OCI-LY7 (cell line): ENCODE results near the gene THSD7A. TPM values are rescaled to one million over a fixed set of nuclear protein-coding genes. Genes with fewer than 3 reads are reported as not detected.

Experiments used
- BruUV-seq: library from RNA; stranded (reverse); fragments of 400-500 nt; replicated peaks from 2 replicates; lab custom pipeline; 2021; lab: Mats Ljungman, UMichigan
- CTCF ChIA-PET: fragments of 300-600 bp; sonication (Branson Sonifier 250); formaldehyde crosslinking; loops from one replicate; lab custom pipeline; 2022; ENCODE audit warnings: antibody characterized with exemption; ENCODE audit not compliant: unreplicated experiment; lab: Charles Lee
- POLR2A ChIA-PET: fragments of 300-600 bp; sonication (Branson Sonifier 250); formaldehyde crosslinking; loops from one replicate; lab custom pipeline; 2022; ENCODE audit warnings: antibody characterized with exemption; lab: Charles Lee
- DNase-seq: peaks from one replicate; pipeline ENCODE4 v3.0.0-alpha.2; 2015; ENCODE audit warnings: low spot score
- H2AFZ ChIP-seq: fragments of 200-600 bp; sonication (generic), shearing (Covaris generic); 2 replicates; pipeline ENCODE4 v1.6.1; 2014; ENCODE audit warnings: mild to moderate bottlenecking, antibody characterized with exemption, low read length, moderate library complexity
- H3K27ac ChIP-seq: fragments of 200-600 bp; sonication (generic); 2 replicates; pipeline ENCODE4 v1.5.1; 2014; ENCODE audit warnings: mixed run types, low read depth, mild to moderate bottlenecking, moderate library complexity, low read length, inconsistent platforms; ENCODE audit not compliant: poor library complexity, severe bottlenecking
- H3K36me3 ChIP-seq: fragments of 200-600 bp; sonication (generic); 2 replicates; pipeline ENCODE4 v1.6.1; 2014; ENCODE audit warnings: mild to moderate bottlenecking, antibody characterized with exemption, low read length, moderate library complexity, mixed read lengths; ENCODE audit not compliant: insufficient read depth
- H3K4me1 ChIP-seq: fragments of 200-600 bp; sonication (generic); 2 replicates; pipeline ENCODE4 v1.5.1; 2014; ENCODE audit warnings: mild to moderate bottlenecking, low read length; ENCODE audit not compliant: insufficient read depth, poor library complexity, severe bottlenecking
- H3K4me2 ChIP-seq: fragments of 200-600 bp; sonication (generic); 2 replicates; pipeline ENCODE4 v1.6.1; 2014; ENCODE audit warnings: mild to moderate bottlenecking, low read length
- H3K4me3 ChIP-seq: fragments of 200-600 bp; sonication (generic); 2 replicates; pipeline ENCODE4 v1.5.1; 2014; ENCODE audit warnings: mild to moderate bottlenecking, low read depth, low read length; ENCODE audit not compliant: poor library complexity, severe bottlenecking
- H3K79me2 ChIP-seq: fragments of 200-600 bp; sonication (generic); 2 replicates; pipeline ENCODE4 v1.6.1; 2016; ENCODE audit warnings: low read depth, mild to moderate bottlenecking, low read length, moderate library complexity, mixed read lengths; ENCODE audit not compliant: insufficient read depth
- H3K9me2 ChIP-seq: fragments of 200-600 bp; sonication (generic); 2 replicates; pipeline ENCODE4 v1.6.1; 2016; ENCODE audit warnings: mild to moderate bottlenecking, low read length, mixed read lengths; ENCODE audit not compliant: insufficient read depth
- H3K9me3 ChIP-seq: fragments of 200-600 bp; sonication (generic); 2 replicates; pipeline ENCODE4 v1.6.1; 2014; ENCODE audit warnings: mild to moderate bottlenecking, mixed run types, low read length, mixed read lengths
- H4K20me1 ChIP-seq: fragments of 200-600 bp; sonication (generic); 2 replicates; pipeline ENCODE4 v1.6.1; 2014; ENCODE audit warnings: mild to moderate bottlenecking, antibody characterized with exemption, low read length, moderate library complexity, mixed read lengths; ENCODE audit not compliant: insufficient read depth
- EZH2phosphoT487 ChIP-seq: fragments of 200-600 bp; sonication (generic); IDR thresholded peaks from 2 replicates; pipeline ENCODE4 v1.6.1; 2018; ENCODE audit warnings: low read depth, borderline replicate concordance, mild to moderate bottlenecking, mixed run types, antibody characterized with exemption, low read length, moderate library complexity, mixed read lengths
- intact Hi-C: fragments of 100-400 bp; cut with micrococcal nuclease; formaldehyde crosslinking; loops from one replicate; pipeline ENCODE4 v1.10.0; 2022; ENCODE audit not compliant: unreplicated experiment
- total RNA-seq, 2 experiments: library from RNA; depleted of rRNA in 1 of 2; stranded (reverse); fragments of >200 nt in 1 of 2; shearing (Covaris generic) in 1 of 2; gene quantifications; 2 replicates each; pipeline ENCODE4 v1.2.3, GENCODE V29; 2014 to 2022
- TF ChIP-seq, protein P1 (sequence below): fragments of 200-600 bp; sonication (generic); conservative IDR thresholded peaks from 2 replicates; pipeline ENCODE4 v1.5.1; 2014; ENCODE audit warnings: mild to moderate bottlenecking, antibody characterized with exemption, low read length, moderate library complexity, mixed read lengths

THSD7A gene
- total RNA-seq, 2 experiments from 2014 or later = 0.13 TPM; not detected in 1

DNA sequence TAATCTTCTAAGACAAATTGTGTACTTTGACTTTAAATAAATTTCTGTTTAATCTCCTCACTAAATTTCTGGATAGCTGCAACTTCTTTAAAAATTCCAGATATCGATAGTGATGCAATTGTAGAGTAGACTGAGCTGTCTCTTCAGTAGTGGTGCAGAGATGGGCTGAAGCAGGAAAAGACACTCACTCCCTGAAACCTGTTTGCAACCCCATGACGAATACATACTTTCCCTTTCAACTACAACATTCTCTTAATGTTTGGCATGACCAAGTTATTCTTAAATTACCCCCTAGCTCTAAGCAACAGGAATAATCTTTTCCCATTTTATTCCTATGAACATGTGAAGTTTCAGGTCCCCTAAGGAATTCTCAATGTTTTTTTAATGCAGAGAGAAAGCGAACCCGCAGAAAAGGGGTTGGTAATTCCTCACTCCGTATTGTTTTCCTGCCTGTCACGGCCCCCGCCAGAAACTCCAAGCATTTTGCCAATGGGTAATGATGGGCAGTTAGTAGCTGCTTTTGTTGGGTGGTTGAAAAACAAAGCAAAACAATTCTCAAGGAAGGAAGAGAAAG is 1.3 kb downstream of the THSD7A start:
- H3K4me3 ChIP-seq = no peak overlapping the region
- H3K9me2 ChIP-seq = no peaks in the 10 kb centered on the region
- CTCF ChIA-PET = no interaction called here
- BruUV-seq = no TSS peak
- H2AFZ ChIP-seq = no peak overlapping the region
- no peaks in the 10 kb centered on the region for H3K79me2 ChIP-seq
- no peaks in the 10 kb centered on the region for H4K20me1 ChIP-seq
- no peaks in the 10 kb centered on the region for H3K4me1 ChIP-seq
- intact Hi-C loops = no loop called here
- DNase-seq = no peak
- TF ChIP-seq, protein P1, sequence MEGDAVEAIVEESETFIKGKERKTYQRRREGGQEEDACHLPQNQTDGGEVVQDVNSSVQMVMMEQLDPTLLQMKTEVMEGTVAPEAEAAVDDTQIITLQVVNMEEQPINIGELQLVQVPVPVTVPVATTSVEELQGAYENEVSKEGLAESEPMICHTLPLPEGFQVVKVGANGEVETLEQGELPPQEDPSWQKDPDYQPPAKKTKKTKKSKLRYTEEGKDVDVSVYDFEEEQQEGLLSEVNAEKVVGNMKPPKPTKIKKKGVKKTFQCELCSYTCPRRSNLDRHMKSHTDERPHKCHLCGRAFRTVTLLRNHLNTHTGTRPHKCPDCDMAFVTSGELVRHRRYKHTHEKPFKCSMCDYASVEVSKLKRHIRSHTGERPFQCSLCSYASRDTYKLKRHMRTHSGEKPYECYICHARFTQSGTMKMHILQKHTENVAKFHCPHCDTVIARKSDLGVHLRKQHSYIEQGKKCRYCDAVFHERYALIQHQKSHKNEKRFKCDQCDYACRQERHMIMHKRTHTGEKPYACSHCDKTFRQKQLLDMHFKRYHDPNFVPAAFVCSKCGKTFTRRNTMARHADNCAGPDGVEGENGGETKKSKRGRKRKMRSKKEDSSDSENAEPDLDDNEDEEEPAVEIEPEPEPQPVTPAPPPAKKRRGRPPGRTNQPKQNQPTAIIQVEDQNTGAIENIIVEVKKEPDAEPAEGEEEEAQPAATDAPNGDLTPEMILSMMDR = no peak
- TF ChIP-seq EZH2phosphoT487 = no peak
- H3K36me3 ChIP-seq = no peaks in the 10 kb centered on the region
- H3K4me2 ChIP-seq = no peak overlapping the region
- H3K9me3 ChIP-seq = no peaks in the 10 kb centered on the region
- POLR2A ChIA-PET = no interaction called here
- H3K27ac ChIP-seq = no peak overlapping the region

DNA sequence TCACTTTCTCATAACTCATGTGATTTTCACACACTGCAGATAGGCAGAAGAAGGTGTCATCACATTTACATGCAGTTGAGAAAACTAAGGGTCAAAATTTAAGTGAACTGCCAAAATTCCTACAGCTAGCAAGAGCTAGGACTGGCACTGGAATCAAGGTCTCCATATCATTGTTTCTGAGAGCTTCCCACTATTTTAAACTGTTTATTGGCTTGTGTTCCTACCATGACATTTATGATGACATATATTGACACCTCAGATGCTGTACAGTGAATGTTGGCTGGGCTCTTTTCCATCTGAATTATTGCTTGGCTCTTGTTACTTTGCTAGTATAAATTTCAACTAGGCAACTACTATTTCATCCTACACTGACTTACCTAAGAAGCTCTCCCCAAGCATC is 2.0 kb downstream of the THSD7A start:
- Histone ChIP-seq H2AFZ (no peak overlapping the region), H3K9me3 (no peaks in the 10 kb centered on the region), H3K4me3 (no peak overlapping the region), H3K4me2 (no peak overlapping the region), H3K36me3 (no peaks in the 10 kb centered on the region), H3K27ac (no peak overlapping the region), H4K20me1 (no peaks in the 10 kb centered on the region), H3K9me2 (no peaks in the 10 kb centered on the region), H3K79me2 (no peaks in the 10 kb centered on the region), H3K4me1 (no peaks in the 10 kb centered on the region)
- TF ChIP-seq, protein P1 = no peak
- TF ChIP-seq EZH2phosphoT487 = no peak
- CTCF ChIA-PET = no interaction called here
- POLR2A ChIA-PET = interaction anchor here (0.7 kb wide), 1 partner anchor 289 kb away, joined by 4 read pairs; no protein-coding TSS in a partner anchor
- no TSS peak for BruUV-seq
- no peak for DNase-seq
- intact Hi-C loops = no loop called here

DNA sequence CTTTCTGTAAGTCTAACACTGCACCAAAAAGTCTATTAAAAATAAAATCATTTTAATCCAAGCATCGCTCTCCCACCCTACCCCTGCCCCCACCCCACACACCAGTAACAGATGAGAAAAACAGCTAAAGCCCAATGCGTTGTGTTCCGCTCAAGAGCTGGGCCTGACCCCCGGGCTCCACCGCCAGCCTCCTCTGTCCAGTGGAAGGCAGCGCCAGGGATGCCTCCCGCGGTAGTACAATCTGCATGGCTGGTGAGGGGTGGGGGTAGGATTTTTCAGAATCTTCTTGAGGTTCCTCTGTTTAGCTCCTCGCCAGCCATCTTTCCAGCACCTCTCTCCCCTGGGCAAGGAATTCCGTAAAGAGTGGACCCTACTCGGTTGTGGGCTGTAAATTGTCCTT is 12.1 kb downstream of the THSD7A start:
- CTCF ChIA-PET = no interaction called here
- H3K4me1 ChIP-seq = no peaks in the 10 kb centered on the region
- no peak for TF ChIP-seq EZH2phosphoT487
- TF ChIP-seq, protein P1 = no peak

More for the DNA sequence above, 12.1 kb downstream of the THSD7A start:
- POLR2A ChIA-PET = interaction anchor here (0.6 kb wide), 1 partner anchor 475 kb away, joined by 5 read pairs; no protein-coding TSS in a partner anchor
- Histone ChIP-seq H3K4me2 (no peak overlapping the region), H3K9me3 (no peaks in the 10 kb centered on the region), H3K9me2 (no peaks in the 10 kb centered on the region), H3K4me3 (no peak overlapping the region), H3K36me3 (no peaks in the 10 kb centered on the region), H4K20me1 (no peaks in the 10 kb centered on the region), H3K27ac (no peak overlapping the region), H3K79me2 (no peaks in the 10 kb centered on the region), H2AFZ (no peak overlapping the region)
- intact Hi-C loops = no loop called here
- BruUV-seq = no TSS peak
- no peak for DNase-seq
